Activated CD4-positive, CD25-positive, alpha-beta regulatory T cell treated with anti-CD3 and anti-CD28 coated beads, Interleukin-2, amount 50 U/mL, for 24 hours (primary cell): ENCODE data around the gene PJVK.
"Not testable (repeated sequence)": the region's sequence is repeated elsewhere in the genome, so short reads cannot be mapped to it uniquely, and the experiment has no call there.

Experiments
- ATAC-seq, 2 donors: fragments of 150-1000 bp; cut with Tn5 transposase; one replicate each; pipeline ENCODE4 v1.10.0; 2021; ENCODE audit warnings: mild to moderate bottlenecking in 1 of 2, moderate library complexity in 1 of 2

PJVK gene

GRCh38 chr2:178450774-178451525 is at the start of gene PJVK, which contains the start of gene PRKRA:
TSS of gene PJVK (plus strand) at chr2:178451378. CDS start at chr2:178453410, 2,032 bp downstream.
TSS of gene PRKRA (minus strand) at chr2:178451175. CDS start at chr2:178451030, 145 bp downstream.
- ATAC-seq: peak; percentile 84 to 85

GRCh38 chr2:178401994-178402437 is 49.2 kb upstream of the PJVK start:
- ATAC-seq: no peak

DNA sequence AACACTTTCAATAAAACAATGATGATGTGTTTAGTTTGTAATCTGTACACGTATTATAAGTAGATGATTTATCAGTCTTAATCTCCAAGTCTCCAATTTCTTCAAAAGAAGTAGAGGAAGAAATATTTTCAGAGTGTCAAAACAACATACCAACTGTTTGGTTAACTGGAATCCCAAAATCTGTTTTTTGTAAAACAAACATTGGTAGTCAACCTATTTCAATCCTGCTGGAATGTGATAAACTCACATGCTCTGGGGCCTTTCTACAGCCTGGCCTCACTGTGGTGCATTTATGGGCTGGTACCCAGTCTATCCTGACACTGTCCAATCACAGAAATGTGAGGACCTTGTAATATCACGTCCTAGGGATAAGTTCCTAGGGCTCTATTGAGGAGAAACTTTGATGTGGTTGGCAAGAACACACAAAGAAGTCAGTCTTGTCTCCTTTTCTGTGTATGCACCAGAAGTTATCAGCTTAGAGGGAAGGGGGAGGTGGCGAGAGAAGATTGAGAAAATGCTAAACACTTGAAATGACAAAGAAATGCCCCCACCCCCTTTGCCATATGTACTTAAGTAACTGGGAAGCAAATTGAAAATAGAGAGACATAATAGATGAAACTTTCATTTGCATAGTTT is 47.4 kb upstream of the PJVK start:
- no peak for ATAC-seq

DNA sequence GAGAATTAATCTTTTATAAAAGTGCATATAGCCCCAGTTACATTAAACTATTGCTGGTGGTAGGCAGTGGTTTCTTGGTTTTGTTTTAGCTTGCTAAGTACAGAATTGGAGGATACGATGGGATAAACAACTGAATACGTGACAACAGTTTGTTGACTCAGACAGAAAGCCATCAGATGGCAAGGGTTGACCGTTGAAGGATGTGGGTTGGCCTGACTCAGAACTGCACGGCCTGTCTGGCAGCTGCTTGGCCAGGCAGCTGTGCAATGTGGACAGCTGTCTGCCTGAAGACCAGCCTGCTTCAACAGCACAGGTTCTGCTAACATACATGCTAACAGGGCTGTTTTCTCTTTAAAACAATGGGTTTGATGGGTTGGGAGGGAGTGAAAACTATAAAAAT is 46.8 kb upstream of the PJVK start:
- ATAC-seq: peak; percentile 61 to 77

DNA sequence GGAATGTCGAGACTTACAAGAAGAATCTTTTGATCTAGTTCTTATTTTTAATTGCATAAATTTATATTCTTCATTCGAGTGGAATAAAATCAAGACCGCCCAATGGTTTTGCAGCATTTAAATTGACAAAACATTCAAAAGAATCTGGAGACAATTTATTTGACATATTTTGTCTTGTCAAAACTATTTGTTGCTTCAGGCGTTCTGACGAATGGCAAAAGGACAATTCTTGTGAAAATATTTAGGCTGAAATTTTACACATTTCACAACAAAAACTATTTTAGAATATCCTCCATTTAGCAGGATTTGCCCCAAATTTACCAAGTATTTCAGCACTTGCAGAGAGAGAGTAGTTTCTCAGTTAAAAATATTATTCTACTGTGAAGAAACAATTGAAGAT is 41.9 kb upstream of the PJVK start:
- no peak for ATAC-seq

- no peak for ATAC-seq
Measured at GRCh38 chr2:178412047-178412446, 39.1 kb upstream of the PJVK start.

DNA sequence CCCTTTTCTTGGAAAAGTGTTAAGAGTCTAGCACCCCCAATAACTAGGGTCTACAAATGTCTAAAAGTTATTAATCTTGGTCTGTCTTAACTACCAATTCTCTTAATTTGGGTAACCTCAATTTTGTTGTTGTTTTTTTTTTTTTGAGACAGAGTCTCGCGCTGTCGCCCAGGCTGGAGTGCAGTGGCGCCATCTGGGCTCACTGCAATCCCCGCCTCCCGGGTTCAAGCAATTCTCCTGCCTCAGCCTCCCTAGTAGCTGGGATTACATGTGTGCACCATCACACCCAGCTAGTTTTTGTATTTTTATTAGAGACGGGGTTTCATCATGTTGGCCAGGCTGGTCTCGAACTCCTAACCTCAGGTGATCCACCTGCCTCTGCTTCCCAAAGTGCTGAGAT is 38.7 kb upstream of the PJVK start:
- ATAC-seq: not testable (repeated sequence)

GRCh38 chr2:178413472-178414265 is 37.5 kb upstream of the PJVK start:
- ATAC-seq: peak; percentile 84 to 85

- peak; percentile 72 to 73 for ATAC-seq
Measured at GRCh38 chr2:178414266-178415247, 36.6 kb upstream of the PJVK start.

DNA sequence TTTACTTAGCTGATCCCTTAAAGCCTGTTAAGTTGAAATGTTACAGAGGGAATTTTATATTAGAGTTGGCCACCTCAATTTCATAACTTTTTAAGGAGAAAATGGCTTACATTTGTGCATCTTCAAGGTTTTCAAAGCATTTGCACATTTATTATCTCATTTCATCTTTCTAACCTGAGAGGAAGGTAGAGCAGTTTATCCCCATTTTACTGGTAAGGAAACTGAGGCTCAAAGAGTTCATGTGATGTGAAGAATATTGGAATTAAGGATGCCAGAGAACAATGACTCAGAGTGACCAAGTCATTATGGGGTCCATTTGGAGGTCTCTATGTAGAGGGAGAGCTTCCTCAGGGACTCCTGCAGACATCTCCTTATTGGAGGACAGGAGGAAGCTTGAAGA is 35.2 kb upstream of the PJVK start:
- ATAC-seq: no peak

GRCh38 chr2:178417916-178418315 is 33.3 kb upstream of the PJVK start:
- ATAC-seq: no peak

- ATAC-seq: no peak
Measured at GRCh38 chr2:178418426-178418825, 32.8 kb upstream of the PJVK start.

DNA sequence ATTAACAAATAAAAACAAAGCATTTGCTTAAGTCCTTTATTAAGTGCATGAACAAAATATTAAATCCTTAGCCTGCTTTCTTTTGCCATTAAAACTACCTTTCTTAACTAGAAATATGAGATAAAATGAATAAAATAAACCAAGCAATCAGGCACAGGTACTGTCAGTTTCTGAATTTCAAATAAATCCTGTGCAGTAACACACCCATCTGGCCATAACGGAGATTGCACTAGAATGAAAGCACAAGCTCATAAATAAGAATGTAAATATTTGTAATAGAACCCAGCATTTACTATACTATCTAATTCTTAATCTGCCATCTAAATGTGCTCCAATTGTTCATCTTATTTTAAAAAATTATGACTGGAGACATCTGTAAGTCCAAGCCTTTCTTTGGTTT is 32.1 kb upstream of the PJVK start:
- ATAC-seq: no peak

DNA sequence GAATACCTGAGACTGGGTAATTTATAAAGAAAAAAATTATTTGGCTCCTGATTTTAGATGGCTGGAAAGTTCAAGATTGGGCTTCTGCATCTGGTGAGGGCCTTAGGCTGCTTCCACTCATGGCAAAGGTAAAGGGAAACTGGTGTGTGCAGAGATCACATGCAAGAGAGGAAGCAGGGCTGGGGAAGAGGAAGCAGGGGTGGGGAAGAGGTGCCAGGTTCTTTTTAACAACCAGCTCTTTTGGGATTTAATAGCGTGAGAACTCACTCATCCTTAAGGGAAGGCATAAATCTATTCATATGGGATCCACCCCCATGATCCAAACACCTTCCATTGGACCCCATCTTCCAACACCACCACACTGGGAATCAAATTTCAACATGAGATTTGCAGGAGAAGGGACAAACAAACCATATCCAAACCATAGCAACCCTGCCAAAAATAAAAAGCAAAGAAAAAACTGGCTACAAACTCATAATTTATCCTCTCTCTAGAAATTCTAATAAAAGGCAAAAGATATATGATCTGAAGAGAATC is 30.6 kb upstream of the PJVK start:
- no peak for ATAC-seq

GRCh38 chr2:178422097-178422496 is 29.1 kb upstream of the PJVK start:
- no peak for ATAC-seq

- ATAC-seq: not testable (repeated sequence)
Measured at GRCh38 chr2:178423746-178424145, 27.4 kb upstream of the PJVK start.

DNA sequence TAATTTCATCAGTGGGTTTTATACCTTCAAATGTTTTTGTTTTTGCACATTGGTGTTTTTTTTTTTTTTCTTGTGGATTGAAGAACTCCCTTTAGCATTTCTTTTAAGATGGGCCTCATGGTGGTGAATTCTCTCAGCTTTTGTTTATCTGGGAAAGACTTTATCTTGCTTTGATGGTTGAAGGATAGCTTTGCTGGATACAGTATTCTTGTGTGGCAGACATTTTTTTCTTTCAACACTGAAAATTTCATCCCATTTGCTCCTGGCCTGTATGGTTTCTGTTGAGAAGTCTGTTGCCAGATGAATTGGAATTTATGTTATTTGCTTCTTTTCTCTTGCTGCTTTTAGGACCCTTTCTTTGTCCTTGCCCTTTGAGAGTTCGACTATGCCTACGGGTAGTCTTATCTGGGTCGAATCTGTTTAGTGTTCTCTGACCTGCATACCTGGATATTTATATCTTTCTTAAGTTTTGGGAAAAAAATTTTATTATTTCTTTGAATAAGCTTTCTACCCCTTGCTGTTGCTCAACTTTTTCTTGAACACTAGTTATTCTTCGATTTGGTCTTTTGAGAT is 25.8 kb upstream of the PJVK start:
- no peak for ATAC-seq

DNA sequence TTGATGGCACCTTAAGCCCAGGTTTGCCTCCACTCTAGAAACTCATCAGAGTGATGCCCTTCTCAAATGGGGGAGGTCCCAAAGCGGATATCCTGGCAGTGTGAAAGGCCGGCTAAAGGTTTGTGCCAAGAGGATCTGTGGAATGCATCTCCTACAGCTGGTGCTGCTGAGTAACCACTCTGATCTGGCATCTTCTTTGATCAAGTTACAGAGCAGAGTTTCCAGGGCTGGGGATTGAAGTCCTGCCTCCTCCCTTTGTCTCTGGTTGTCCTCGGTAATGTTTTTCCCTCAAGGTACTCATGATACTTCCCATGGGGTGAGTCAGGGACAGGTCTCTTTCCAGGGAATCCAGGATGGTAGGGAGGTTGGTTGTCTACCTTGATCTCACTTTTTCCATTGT is 24.8 kb upstream of the PJVK start:
- no peak for ATAC-seq

- no peak for ATAC-seq
Measured at GRCh38 chr2:178427458-178427857, 23.7 kb upstream of the PJVK start.

GRCh38 chr2:178428396-178428806 is 22.8 kb upstream of the PJVK start:
- no peak for ATAC-seq

DNA sequence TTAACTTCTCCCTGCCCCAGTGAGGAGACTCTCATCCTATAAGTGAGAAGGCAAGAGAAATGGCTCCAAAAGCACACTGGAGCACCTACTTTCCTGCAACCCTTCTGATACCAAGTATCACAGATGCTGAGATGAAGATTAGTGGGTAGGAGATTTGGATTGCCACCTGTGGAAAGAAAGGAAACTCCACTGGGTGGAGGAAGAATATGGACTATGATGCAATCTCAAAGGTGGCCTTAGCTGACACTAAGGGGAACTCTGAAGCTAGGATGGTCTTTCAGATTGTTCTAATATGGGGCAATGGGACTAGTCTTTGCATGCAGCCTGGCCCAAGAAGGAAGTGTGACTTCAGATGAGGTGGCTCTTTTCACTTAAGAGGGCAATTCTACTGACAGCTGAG is 21.8 kb upstream of the PJVK start:
- no peak for ATAC-seq

- no peak for ATAC-seq
Measured at GRCh38 chr2:178436662-178437061, 14.5 kb upstream of the PJVK start.
